HCT116 (cell line): ENCODE results near the gene PGBD4. TPM values are rescaled to one million over a fixed set of nuclear protein-coding genes. Genes with fewer than 3 reads are reported as not detected.

Experiments used
- ATAC-seq: fragments of 200-7000 bp; cut with Tn5 transposase; 2 replicates; pipeline ENCODE4 v1.9.1; 2020; ENCODE audit warnings: mild to moderate bottlenecking, moderate library complexity
- BruUV-seq: library from RNA; stranded (reverse); fragments of 400-500 nt; replicated peaks from 2 replicates; lab custom pipeline; 2021; lab: Mats Ljungman, UMichigan
- CTCF ChIA-PET: fragments of 300-600 bp; sonication (Branson Sonifier 250); formaldehyde crosslinking; loops from one replicate; lab custom pipeline; 2021; ENCODE audit warnings: antibody characterized with exemption; lab: Charles Lee
- POLR2A ChIA-PET: fragments of 300-600, 350-600 bp; sonication (Branson Sonifier 250); formaldehyde crosslinking; loops from one replicate; lab custom pipeline; 2021; ENCODE audit warnings: antibody characterized with exemption; lab: Charles Lee
- RAD21 ChIA-PET, 2 experiments: fragments of 300-600 bp; sonication (Branson Sonifier 250); formaldehyde crosslinking; loops; one replicate each; lab custom pipeline; 2023; ENCODE audit warnings: low total read pairs in 2 of 2; ENCODE audit not compliant: uncharacterized antibody in 2 of 2, unreplicated experiment in 2 of 2, low non-redundant PET in 1 of 2; lab: Charles Lee
- DNase-seq: peaks from one replicate; pipeline ENCODE4 v3.0.0-alpha.2; 2010; ENCODE audit warnings: low read depth, low spot score
- H2AFZ ChIP-seq: fragments of 200-600 bp; shearing (Covaris generic), sonication (generic); 2 replicates; pipeline ENCODE4 v1.6.1; 2017; ENCODE audit warnings: low read depth, mixed run types, mixed read lengths, antibody characterized with exemption, low read length; ENCODE audit not compliant: poor library complexity, severe bottlenecking
- H3K27ac ChIP-seq: 2 replicates; pipeline ENCODE4 v1.5.1; 2012; ENCODE audit warnings: low read depth, low read length
- H3K27me3 ChIP-seq: fragments of 200-600 bp; sonication (generic); 2 replicates; pipeline ENCODE4 v1.6.1; 2016; ENCODE audit warnings: mixed run types, low read length, mixed read lengths; ENCODE audit not compliant: insufficient read depth
- H3K36me3 ChIP-seq, 2 experiments: fragments of 200-500 bp in 1 of 2; fragments of 200-600 bp in 1 of 2; sonication (Bioruptor generic) in 1 of 2; sonication (generic) in 1 of 2; 2 replicates each; pipeline versions ENCODE4 v1.5.1 to v1.6.1; 2014 to 2016; ENCODE audit warnings: low read length in 2 of 2, inconsistent platforms in 1 of 2, mixed read lengths in 1 of 2, mixed run types in 1 of 2; ENCODE audit not compliant: insufficient read depth in 2 of 2, control insufficient read depth in 1 of 2
- H3K4me1 ChIP-seq, 2 experiments: fragments of 200-600 bp in 1 of 2; sonication (generic) in 1 of 2; 2 replicates each; pipeline versions ENCODE4 v1.5.1 to v1.6.1; 2012 to 2017; ENCODE audit warnings: low read length in 2 of 2, inconsistent platforms in 1 of 2, mild to moderate bottlenecking in 1 of 2, mixed read lengths in 1 of 2, mixed run types in 1 of 2, moderate library complexity in 1 of 2; ENCODE audit not compliant: insufficient read depth in 2 of 2, control insufficient read depth in 1 of 2
- H3K4me2 ChIP-seq: fragments of 200-600 bp; sonication (generic); 2 replicates; pipeline ENCODE4 v1.6.1; 2017; ENCODE audit warnings: mixed run types, low read length, mixed read lengths
- H3K4me3 ChIP-seq, 2 experiments: fragments of 200-600 bp in 1 of 2; sonication (generic) in 1 of 2; replicated peaks in 1 of 2; 2 replicates each; pipeline ENCODE4 v1.5.1; 2011 to 2016; ENCODE audit warnings: low read length in 2 of 2, control low read depth in 1 of 2, low read depth in 1 of 2, mild to moderate bottlenecking in 1 of 2, mixed read lengths in 1 of 2, mixed run types in 1 of 2
- H3K79me2 ChIP-seq: fragments of 200-600 bp; sonication (generic); 2 replicates; pipeline ENCODE4 v1.6.1; 2017; ENCODE audit warnings: mild to moderate bottlenecking, mixed run types, low read length, moderate library complexity, mixed read lengths; ENCODE audit not compliant: insufficient read depth
- H3K9ac ChIP-seq: fragments of 200-600 bp; sonication (generic); 2 replicates; pipeline ENCODE4 v1.6.1; 2016; ENCODE audit warnings: low read length, mixed read lengths
- H3K9me2 ChIP-seq: fragments of 200-600 bp; sonication (generic), shearing (Covaris generic); 2 replicates; pipeline ENCODE4 v1.6.1; 2017; ENCODE audit warnings: mixed run types, mild to moderate bottlenecking, moderate library complexity; ENCODE audit not compliant: insufficient read depth
- H3K9me3 ChIP-seq, 2 experiments: fragments of 200-500 bp in 1 of 2; fragments of 200-600 bp in 1 of 2; sonication (Bioruptor generic) in 1 of 2; sonication (generic) in 1 of 2; 2 replicates each; pipeline ENCODE4 v1.6.1; 2014 to 2017; ENCODE audit warnings: low read length in 2 of 2, mixed read lengths in 2 of 2, inconsistent platforms in 1 of 2, low read depth in 1 of 2, mild to moderate bottlenecking in 1 of 2, mixed run types in 1 of 2, moderate library complexity in 1 of 2; ENCODE audit not compliant: control insufficient read depth in 1 of 2, insufficient read depth in 1 of 2
- H4K20me1 ChIP-seq: fragments of 200-600 bp; sonication (generic), shearing (Covaris generic); 2 replicates; pipeline ENCODE4 v1.6.1; 2017; ENCODE audit warnings: mixed run types, mild to moderate bottlenecking, moderate library complexity; ENCODE audit not compliant: insufficient read depth
- CTCF ChIP-seq, 3 experiments: fragments of 200-600 bp in 1 of 3; sonication (generic) in 1 of 3; IDR thresholded peaks in 2 of 3; conservative IDR thresholded peaks in 1 of 3; 2 replicates each; pipeline ENCODE4 v1.5.1; 2012 to 2017; ENCODE audit warnings: low read depth in 2 of 3, low read length in 2 of 3, antibody characterized with exemption in 1 of 3, borderline replicate concordance in 1 of 3, control low read depth in 1 of 3, mild to moderate bottlenecking in 1 of 3, mixed read lengths in 1 of 3, mixed run types in 1 of 3, moderate library complexity in 1 of 3; ENCODE audit not compliant: insufficient read depth in 1 of 3
- ELF1 ChIP-seq: IDR thresholded peaks from 2 replicates; pipeline ENCODE4 v1.6.1; 2012; ENCODE audit warnings: low read depth, borderline replicate concordance
- EZH2 ChIP-seq: fragments of 200-600 bp; sonication (generic); IDR thresholded peaks from 2 replicates; pipeline ENCODE4 v1.6.1; 2017; ENCODE audit warnings: antibody characterized with exemption, mixed run types
- EZH2phosphoT487 ChIP-seq: fragments of 200-600 bp; IDR thresholded peaks from 2 replicates; pipeline ENCODE4 v1.6.1; 2018; ENCODE audit warnings: antibody characterized with exemption, borderline replicate concordance
- POLR2AphosphoS5 ChIP-seq: IDR thresholded peaks from 2 replicates; pipeline ENCODE4 v1.6.1; 2011; ENCODE audit warnings: mild to moderate bottlenecking, low read depth, low read length, moderate library complexity
- RAD21 ChIP-seq: IDR thresholded peaks from 2 replicates; pipeline ENCODE4 v1.6.1; 2012; ENCODE audit warnings: low read depth, mild to moderate bottlenecking
- TCF7L2 ChIP-seq: IDR thresholded peaks from 2 replicates; pipeline ENCODE4 v1.7.0; 2011; ENCODE audit warnings: borderline replicate concordance, inconsistent platforms; ENCODE audit not compliant: insufficient read depth, insufficient read length; ENCODE audit errors: extremely low read depth
- ZFX ChIP-seq: fragments of 450-650 bp; IDR thresholded peaks from 2 replicates; pipeline ENCODE4 v1.6.1; 2017
- intact Hi-C: fragments of 100-400 bp; cut with micrococcal nuclease; formaldehyde crosslinking; loops from 2 replicates; pipeline ENCODE4 v1.10.0; 2022
- total RNA-seq: library from RNA; stranded (reverse); gene quantifications from one replicate; pipeline ENCODE4 v1.2.1, GENCODE V29; 2021; ENCODE audit not compliant: unreplicated experiment
- TF ChIP-seq, protein P1 (sequence below): IDR thresholded peaks from 2 replicates; pipeline ENCODE4 v1.6.1; 2012
- TF ChIP-seq, protein P2 (sequence below): IDR thresholded peaks from 2 replicates; pipeline ENCODE4 v1.6.1; 2012

PGBD4 gene
- total RNA-seq, 1 experiment from 2014 or later: 0.96 TPM

DNA sequence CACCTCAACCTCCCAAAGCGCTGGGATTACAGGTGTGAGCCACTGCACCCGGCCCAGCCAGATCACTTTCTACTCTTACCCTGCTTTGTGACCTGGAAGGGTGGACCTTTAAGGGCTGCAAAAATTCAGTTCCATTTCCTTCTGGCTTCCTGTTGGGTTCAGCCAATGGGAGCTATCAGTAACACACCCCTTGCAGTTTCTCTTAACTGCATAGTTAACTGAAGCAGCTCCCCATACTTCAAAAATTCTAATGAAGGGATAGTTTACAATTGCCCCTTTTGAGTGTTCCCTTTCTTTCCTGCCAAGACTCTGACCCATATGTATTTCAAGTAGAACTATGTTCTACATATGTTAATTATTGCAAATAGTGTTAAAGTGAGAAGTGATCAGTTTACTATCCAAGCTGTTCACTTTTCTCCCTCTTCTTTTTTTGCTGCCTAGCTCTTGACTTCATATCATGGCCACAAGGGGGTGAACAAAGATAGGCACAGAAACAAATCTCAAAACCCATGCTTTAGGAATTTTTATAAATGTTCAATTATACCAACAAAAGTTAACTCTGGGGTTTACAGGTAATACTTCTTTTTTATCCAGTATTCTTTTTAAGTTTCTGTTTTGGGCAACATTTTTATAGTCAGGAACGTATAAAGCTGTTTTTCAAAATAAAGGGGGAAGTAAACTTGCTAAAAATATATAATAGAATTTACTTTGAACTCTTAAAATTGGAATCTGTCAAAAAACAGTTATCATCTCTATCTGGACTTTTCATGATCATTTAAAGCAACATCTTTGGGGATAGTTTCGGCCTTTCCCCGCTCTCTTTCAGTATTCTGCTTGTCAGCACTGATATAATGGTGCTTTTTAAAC lies 8.1 kb downstream of the PGBD4 start:
- CTCF ChIA-PET: interaction anchor here (0.5 to 2.1 kb wide), 17 partner anchors 9 to 811 kb away, joined by 3 to 42 read pairs (median 4); partner anchors contain the start of genes GOLGA8B, KATNBL1, LPCAT4 and NOP10
- no peak overlapping the region for H3K9ac ChIP-seq

More for the DNA sequence above, 8.1 kb downstream of the PGBD4 start:
- DNase-seq: peak; percentile 29
- H2AFZ ChIP-seq: peak overlapping the region; percentile 29
- H3K79me2 ChIP-seq: no peaks in the 10 kb centered on the region
- no peaks in the 10 kb centered on the region for H3K27me3 ChIP-seq
- intact Hi-C loops: loop anchor here (1.0 kb wide), 3 partner anchors 100 to 478 kb away; partner anchors contain the start of genes KATNBL1 and LPCAT4
- peak; percentile 72; the same call in 1 of the 2 replicates for ATAC-seq
- POLR2A ChIA-PET: interaction anchor here (0.8 to 1.0 kb wide), 2 partner anchors 100 to 478 kb away, joined by 3 to 4 read pairs; partner anchors contain the start of gene KATNBL1
- TF ChIP-seq POLR2AphosphoS5: no peak
- no peak for TF ChIP-seq TCF7L2
- TF ChIP-seq CTCF (IDR thresholded peaks at IDR 0.05 in 2 of 3, conservative IDR thresholded peaks at IDR 0.05 in 1 of 3; ENCODE audit: borderline replicate concordance in 1 of 3, insufficient read depth in 1 of 3, low read depth in 2 of 3, low read length in 2 of 3): peak; percentile 74 to 88 (median 78)
- TF ChIP-seq RAD21: peak; percentile 82
- no peak for TF ChIP-seq ELF1
- TF ChIP-seq, protein P1, sequence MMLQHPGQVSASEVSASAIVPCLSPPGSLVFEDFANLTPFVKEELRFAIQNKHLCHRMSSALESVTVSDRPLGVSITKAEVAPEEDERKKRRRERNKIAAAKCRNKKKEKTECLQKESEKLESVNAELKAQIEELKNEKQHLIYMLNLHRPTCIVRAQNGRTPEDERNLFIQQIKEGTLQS: no peak
- TF ChIP-seq, protein P2, sequence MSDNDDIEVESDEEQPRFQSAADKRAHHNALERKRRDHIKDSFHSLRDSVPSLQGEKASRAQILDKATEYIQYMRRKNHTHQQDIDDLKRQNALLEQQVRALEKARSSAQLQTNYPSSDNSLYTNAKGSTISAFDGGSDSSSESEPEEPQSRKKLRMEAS: no peak
- no peak for TF ChIP-seq EZH2phosphoT487
- no peak for TF ChIP-seq EZH2
- TF ChIP-seq ZFX: no peak
- H3K4me3 ChIP-seq: no peak overlapping the region
- H3K27ac ChIP-seq: no peak overlapping the region
- H3K9me3 ChIP-seq: no peaks in the 10 kb centered on the region
- no TSS peak for BruUV-seq
- H3K4me2 ChIP-seq: no peak overlapping the region
- no peaks in the 10 kb centered on the region for H3K36me3 ChIP-seq
- no peaks in the 10 kb centered on the region for H3K9me2 ChIP-seq
- no peaks in the 10 kb centered on the region for H4K20me1 ChIP-seq
- H3K4me1 ChIP-seq: peaks cover 0 to 3% of the 10 kb centered on the region in 2 experiments; a peak in 1 of 4 replicates
- RAD21 ChIA-PET: interaction anchor here (0.9 to 1.2 kb wide), 2 partner anchors 100 to 258 kb away, joined by 4 to 9 read pairs; partner anchors contain the start of gene KATNBL1 (in 1 of the 2)
